NCI-H1105 (cell line): Measurements from ENCODE around the gene SORL1-AS1.
A peak's percentile ranks its signal among the peaks of the same experiment; 100 is the strongest.
"Not testable (repeated sequence)": the region's sequence is repeated elsewhere in the genome, so short reads cannot be mapped to it uniquely, and the experiment has no call there.

Source experiments
- DNase-seq: peaks from one replicate; lab custom pipeline; 2025; lab: John Stamatoyannopoulos, UW

SORL1-AS1 gene

GRCh38 chr11:121427400-121427744 is 25.4 kb downstream of the SORL1-AS1 start:
- DNase-seq, result no peak

GRCh38 chr11:121426476-121427399 is 26.0 kb downstream of the SORL1-AS1 start:
- peak; percentile 18 for DNase-seq

GRCh38 chr11:121425828-121426227 is 26.9 kb downstream of the SORL1-AS1 start:
- no peak for DNase-seq

GRCh38 chr11:121422675-121423074 is 30.1 kb downstream of the SORL1-AS1 start:
- no peak for DNase-seq

- no peak for DNase-seq
Observed at GRCh38 chr11:121421149-121421901, 31.4 kb downstream of the SORL1-AS1 start.

- DNase-seq, result no peak
Observed at GRCh38 chr11:121420398-121420797, 32.4 kb downstream of the SORL1-AS1 start.

GRCh38 chr11:121419836-121420235 is 32.9 kb downstream of the SORL1-AS1 start:
- no peak for DNase-seq

GRCh38 chr11:121418625-121419114 is 34.1 kb downstream of the SORL1-AS1 start:
- DNase-seq, result no peak

- no peak for DNase-seq
Observed at GRCh38 chr11:121417607-121418006, 35.2 kb downstream of the SORL1-AS1 start.

GRCh38 chr11:121417055-121417551 is 35.7 kb downstream of the SORL1-AS1 start:
- peak; percentile 10 for DNase-seq

- DNase-seq, result no peak
Observed at GRCh38 chr11:121415856-121416255, 36.9 kb downstream of the SORL1-AS1 start.

GRCh38 chr11:121414141-121414913 is 38.4 kb downstream of the SORL1-AS1 start:
- no peak for DNase-seq

- no peak for DNase-seq
Observed at GRCh38 chr11:121412711-121413415, 39.9 kb downstream of the SORL1-AS1 start.

GRCh38 chr11:121412000-121412587 is 40.7 kb downstream of the SORL1-AS1 start:
- no peak for DNase-seq

- DNase-seq, result not testable (repeated sequence)
Observed at GRCh38 chr11:121411330-121411729, 41.4 kb downstream of the SORL1-AS1 start.

- not testable (repeated sequence) for DNase-seq
Observed at GRCh38 chr11:121410041-121410440, 42.7 kb downstream of the SORL1-AS1 start.

- DNase-seq, result no peak
Observed at GRCh38 chr11:121408830-121409229, 43.9 kb downstream of the SORL1-AS1 start.

- no peak for DNase-seq
Observed at GRCh38 chr11:121406291-121406690, 46.5 kb downstream of the SORL1-AS1 start.

- no peak for DNase-seq
Observed at GRCh38 chr11:121405646-121406045, 47.1 kb downstream of the SORL1-AS1 start.

GRCh38 chr11:121394785-121395184 is 58.0 kb downstream of the SORL1-AS1 start:
- no peak for DNase-seq

GRCh38 chr11:121393855-121394254 is 58.9 kb downstream of the SORL1-AS1 start:
- no peak for DNase-seq
